ENCODE data around the gene PNPLA6. TPM values are rescaled to one million over a fixed set of nuclear protein-coding genes. Genes with fewer than 3 reads are reported as not detected.
A peak's percentile ranks its signal among the peaks of the same experiment; 100 is the strongest.

The PNPLA6 gene
- total RNA-seq, 2 experiments from 2014 or later = 62.0 to 70.9 TPM

DNA sequence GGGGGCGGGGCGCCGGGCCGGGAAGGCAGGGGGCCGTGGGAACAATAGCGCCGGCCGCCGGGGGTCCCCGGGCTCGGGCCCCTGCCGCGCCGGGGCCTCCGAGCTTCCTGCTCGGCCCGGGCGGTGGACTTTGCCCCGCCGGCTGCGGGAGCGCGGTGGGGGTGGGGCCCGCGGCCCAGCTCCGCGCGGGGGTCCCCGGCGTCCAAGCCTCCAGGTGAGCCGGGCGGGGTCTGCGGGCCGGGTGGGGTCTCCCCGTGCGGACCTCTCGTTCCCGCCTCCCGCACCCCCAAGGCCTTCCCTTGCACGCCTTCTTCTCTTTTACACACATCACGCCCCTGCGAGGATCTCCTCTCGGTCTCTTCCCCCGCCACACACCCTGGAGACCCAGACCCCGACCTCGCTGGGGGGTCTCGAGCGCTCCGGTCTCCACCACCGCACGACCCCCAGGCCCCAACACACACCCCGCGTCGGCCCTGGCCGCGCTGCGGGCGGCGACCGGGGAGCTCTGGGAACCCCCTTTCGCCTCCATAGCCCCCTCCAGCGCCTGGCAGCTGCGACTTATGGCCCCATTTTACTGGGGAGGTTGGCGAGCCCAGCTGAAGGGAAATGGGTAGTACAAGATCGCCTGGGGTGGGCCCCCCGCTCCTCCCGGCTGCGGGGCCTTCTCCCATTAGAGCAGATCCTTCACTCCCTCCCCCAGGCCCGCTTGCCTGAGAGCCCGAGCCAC is 60.9 kb downstream of the PNPLA6 start:
- H3K4me1 Mint-ChIP-seq (ENCODE audit: low read depth) = peaks cover 5% of the 10 kb centered on the region

DNA sequence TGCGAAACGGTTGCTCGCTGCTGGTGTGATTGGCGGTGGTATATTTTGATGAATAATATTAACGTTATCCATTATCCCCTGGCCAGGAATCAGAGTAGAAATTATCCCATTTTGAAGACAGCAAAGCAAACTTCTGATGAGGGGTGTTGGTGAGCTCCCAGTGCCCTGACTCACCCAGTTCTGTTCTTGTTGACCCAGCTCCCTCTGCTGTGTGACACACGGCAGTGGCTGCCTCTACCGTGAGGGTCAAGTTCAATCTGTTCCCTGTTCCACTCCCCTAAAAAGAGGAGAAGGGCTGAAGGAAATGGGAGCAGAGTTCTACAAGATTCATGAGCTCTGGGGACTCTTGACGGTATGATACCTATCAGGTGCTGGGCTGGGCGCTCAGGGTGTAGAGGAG is 62.2 kb downstream of the PNPLA6 start:
- DNase-seq = no peak
- no peaks in the 10 kb centered on the region for H3K36me3 Mint-ChIP-seq (ENCODE audit: low read depth)
- ChIA-PET POLR2A (interaction anchor here (0.6 to 0.9 kb wide), 2 partner anchors 32 to 798 kb away, joined by 3 to 4 read pairs; partner anchors contain the start of genes PET100 and XAB2), CTCF (no interaction called here)
- peaks cover 57% of the 10 kb centered on the region for H3K27me3 Mint-ChIP-seq
- no peak for ATAC-seq (ENCODE audit: poor library complexity)
- H3K9me3 Mint-ChIP-seq = no peaks in the 10 kb centered on the region
- Histone ChIP-seq H3K36me3 (ENCODE audit: insufficient read depth, low read length) (no peaks in the 10 kb centered on the region), H3K4me3 (ENCODE audit: low read length) (no peak overlapping the region), H3K9me3 (ENCODE audit: control insufficient read depth in 1 of 2, insufficient read depth in 1 of 2, low read length in 2 of 2) (peaks cover 0 to 8% of the 10 kb centered on the region in 2 experiments), H3K4me1 (ENCODE audit: insufficient read depth, low read length) (peaks cover 11% of the 10 kb centered on the region), H3K27me3 (ENCODE audit: control insufficient read depth in 1 of 2, insufficient read depth in 2 of 2, low read length in 2 of 2) (peaks cover 30 to 32% of the 10 kb centered on the region in 2 experiments), H3K27ac (ENCODE audit: low read depth in 1 of 2, low read length in 2 of 2) (no peak overlapping the region)
- intact Hi-C loops (cut with DNase I, micrococcal nuclease) = no loop called here
- H3K4me1 Mint-ChIP-seq (ENCODE audit: low read depth) = peaks cover 5% of the 10 kb centered on the region
- H3K27ac Mint-ChIP-seq = no peak overlapping the region
- TF ChIP-seq, protein P1, sequence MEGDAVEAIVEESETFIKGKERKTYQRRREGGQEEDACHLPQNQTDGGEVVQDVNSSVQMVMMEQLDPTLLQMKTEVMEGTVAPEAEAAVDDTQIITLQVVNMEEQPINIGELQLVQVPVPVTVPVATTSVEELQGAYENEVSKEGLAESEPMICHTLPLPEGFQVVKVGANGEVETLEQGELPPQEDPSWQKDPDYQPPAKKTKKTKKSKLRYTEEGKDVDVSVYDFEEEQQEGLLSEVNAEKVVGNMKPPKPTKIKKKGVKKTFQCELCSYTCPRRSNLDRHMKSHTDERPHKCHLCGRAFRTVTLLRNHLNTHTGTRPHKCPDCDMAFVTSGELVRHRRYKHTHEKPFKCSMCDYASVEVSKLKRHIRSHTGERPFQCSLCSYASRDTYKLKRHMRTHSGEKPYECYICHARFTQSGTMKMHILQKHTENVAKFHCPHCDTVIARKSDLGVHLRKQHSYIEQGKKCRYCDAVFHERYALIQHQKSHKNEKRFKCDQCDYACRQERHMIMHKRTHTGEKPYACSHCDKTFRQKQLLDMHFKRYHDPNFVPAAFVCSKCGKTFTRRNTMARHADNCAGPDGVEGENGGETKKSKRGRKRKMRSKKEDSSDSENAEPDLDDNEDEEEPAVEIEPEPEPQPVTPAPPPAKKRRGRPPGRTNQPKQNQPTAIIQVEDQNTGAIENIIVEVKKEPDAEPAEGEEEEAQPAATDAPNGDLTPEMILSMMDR (IDR thresholded peaks at IDR 0.05) = no peak
- H3K4me3 Mint-ChIP-seq = peak overlapping the region; percentile 20

More for the DNA sequence above, 60.9 kb downstream of the PNPLA6 start:
- peaks cover 11% of the 10 kb centered on the region for H3K4me1 ChIP-seq (ENCODE audit: insufficient read depth, low read length)
- TF ChIP-seq, protein P1 (IDR thresholded peaks at IDR 0.05) = no peak
- H3K27ac ChIP-seq (ENCODE audit: low read depth in 1 of 2, low read length in 2 of 2) = no peak overlapping the region
- no peaks in the 10 kb centered on the region for H3K36me3 ChIP-seq (ENCODE audit: insufficient read depth, low read length)
- peak overlapping the region; percentile 12 for H3K4me3 ChIP-seq (ENCODE audit: low read length)
- H3K4me3 Mint-ChIP-seq = peak overlapping the region; percentile 54
- DNase-seq (peak in 1 of 14 experiments; percentile 29), ATAC-seq (ENCODE audit: poor library complexity) (no peak)
- peaks cover 54% of the 10 kb centered on the region for H3K27me3 Mint-ChIP-seq
- intact Hi-C loops (cut with DNase I, micrococcal nuclease) = no loop called here
- ChIA-PET POLR2A (no interaction called here), CTCF (interaction anchor here (1.5 kb wide), 1 partner anchor 28 kb away, joined by 5 read pairs; no protein-coding TSS in a partner anchor)
- peaks cover 0 to 8% of the 10 kb centered on the region in 2 experiments for H3K9me3 ChIP-seq (ENCODE audit: control insufficient read depth in 1 of 2, insufficient read depth in 1 of 2, low read length in 2 of 2)
- H3K9me3 Mint-ChIP-seq = no peaks in the 10 kb centered on the region
- no peaks in the 10 kb centered on the region for H3K36me3 Mint-ChIP-seq (ENCODE audit: low read depth)
- no peak overlapping the region for H3K27ac Mint-ChIP-seq
- H3K27me3 ChIP-seq (ENCODE audit: control insufficient read depth in 1 of 2, insufficient read depth in 2 of 2, low read length in 2 of 2) = peaks cover 31 to 32% of the 10 kb centered on the region in 2 experiments

DNA sequence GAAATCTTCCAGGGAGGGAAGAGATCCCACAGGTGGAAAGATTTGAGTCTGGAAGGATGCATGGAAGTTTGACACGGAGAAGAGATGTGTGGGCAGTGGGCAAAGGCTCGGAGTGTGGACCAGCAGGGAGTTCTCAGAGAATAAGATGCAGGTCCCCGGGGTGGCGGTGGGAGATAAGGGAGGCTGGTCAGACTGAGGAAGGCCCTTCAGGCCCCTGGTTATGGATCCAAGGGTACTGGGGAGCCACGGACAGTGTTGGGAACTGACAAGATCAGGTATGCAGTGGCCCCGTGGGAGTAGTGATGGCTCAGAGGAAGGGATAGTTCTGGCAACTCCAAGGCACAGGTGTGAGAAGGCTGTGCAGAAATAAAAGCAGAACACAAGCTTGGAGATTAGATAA is 62.7 kb downstream of the PNPLA6 start:
- H3K36me3 Mint-ChIP-seq (ENCODE audit: low read depth) = no peaks in the 10 kb centered on the region
- CTCF ChIA-PET = no interaction called here
- POLR2A ChIA-PET = interaction anchor here (0.6 kb wide), 1 partner anchor 798 kb away, joined by 3 read pairs; no protein-coding TSS in a partner anchor
- Histone ChIP-seq H3K27me3 (ENCODE audit: control insufficient read depth in 1 of 2, insufficient read depth in 2 of 2, low read length in 2 of 2) (peaks cover 29 to 32% of the 10 kb centered on the region in 2 experiments), H3K27ac (ENCODE audit: low read depth in 1 of 2, low read length in 2 of 2) (no peak overlapping the region), H3K9me3 (ENCODE audit: control insufficient read depth in 1 of 2, insufficient read depth in 1 of 2, low read length in 2 of 2) (peaks cover 0 to 8% of the 10 kb centered on the region in 2 experiments), H3K4me3 (ENCODE audit: low read length) (no peak overlapping the region), H3K4me1 (ENCODE audit: insufficient read depth, low read length) (peaks cover 11% of the 10 kb centered on the region), H3K36me3 (ENCODE audit: insufficient read depth, low read length) (no peaks in the 10 kb centered on the region)
- no peak for ATAC-seq (ENCODE audit: poor library complexity)
- peaks cover 5% of the 10 kb centered on the region for H3K4me1 Mint-ChIP-seq (ENCODE audit: low read depth)
- H3K27me3 Mint-ChIP-seq = peaks cover 55% of the 10 kb centered on the region
- H3K27ac Mint-ChIP-seq = no peak overlapping the region
- no peaks in the 10 kb centered on the region for H3K9me3 Mint-ChIP-seq
- DNase-seq = no peak
- TF ChIP-seq, protein P1 (IDR thresholded peaks at IDR 0.05) = no peak
- H3K4me3 Mint-ChIP-seq = peak overlapping the region; percentile 20
- intact Hi-C loops (cut with DNase I, micrococcal nuclease) = no loop called here
